ENCODE results near the gene ADAM23. TPM values are rescaled to one million over a fixed set of nuclear protein-coding genes. Genes with fewer than 3 reads are reported as not detected.

The ADAM23 gene
- total and polyA plus RNA-seq, 8 donors: 0.85 to 3.9 (median 1.4) TPM; not detected in 1

DNA sequence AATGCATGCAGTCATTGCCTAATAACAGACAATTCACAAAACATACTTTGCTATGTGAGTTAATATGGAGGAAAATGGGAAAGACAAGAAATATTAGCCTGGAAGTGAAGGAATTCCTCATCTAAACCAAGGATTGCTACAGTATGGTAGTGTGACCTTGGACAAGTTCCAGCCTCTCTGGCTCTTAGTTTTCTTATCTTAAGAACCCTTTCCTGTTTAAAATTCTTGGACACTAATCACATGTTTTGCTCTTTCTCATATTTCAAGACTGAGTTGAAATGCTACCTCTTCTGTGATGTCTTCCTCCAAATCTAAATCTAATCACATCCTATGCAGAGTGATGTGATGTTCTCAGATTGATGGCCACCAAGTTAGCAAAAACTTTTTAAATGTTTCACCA is 20.8 kb upstream of the ADAM23 start:
- Histone ChIP-seq H3K27ac (no peak overlapping the region), H3K9me3 (peaks cover 0 to 10% (median 2%) of the 10 kb centered on the region in 4 donors), H3K4me1 (no peaks in the 10 kb centered on the region), H3K36me3 (no peaks in the 10 kb centered on the region), H3K4me3 (no peak overlapping the region), H3K27me3 (peaks cover 0 to 6% (median 0%) of the 10 kb centered on the region in 3 donors)
- DNase-seq: no peak
- intact Hi-C loops (cut with DNase I; ENCODE audit: low total_unique reads): no loop called here
- TF ChIP-seq CTCF (IDR thresholded peaks at IDR 0.05): no peak
- TF ChIP-seq POLR2AphosphoS5 (IDR thresholded peaks at IDR 0.05): no peak
- no peak for TF ChIP-seq POLR2A (IDR thresholded peaks at IDR 0.05)
- TF ChIP-seq EP300 (IDR thresholded peaks at IDR 0.05): no peak

GRCh38 chr2:206423147-206423546 is 20.2 kb upstream of the ADAM23 start:
- Histone ChIP-seq H3K27me3 (peaks cover 0 to 2% (median 0%) of the 10 kb centered on the region in 3 donors), H3K9me3 (peaks cover 0 to 7% (median under 1%) of the 10 kb centered on the region in 4 donors), H3K4me1 (no peaks in the 10 kb centered on the region), H3K4me3 (no peak overlapping the region), H3K36me3 (no peaks in the 10 kb centered on the region), H3K27ac (no peak overlapping the region)
- no peak for DNase-seq
- 42 to 69% (median 55%) methylated on average over 2 of the region's 2 CpGs for WGBS, 5 donors
- intact Hi-C loops (cut with DNase I; ENCODE audit: low total_unique reads): no loop called here
- TF ChIP-seq POLR2A (IDR thresholded peaks at IDR 0.05): no peak
- TF ChIP-seq CTCF (IDR thresholded peaks at IDR 0.05): no peak
- no peak for TF ChIP-seq EP300 (IDR thresholded peaks at IDR 0.05)
- TF ChIP-seq POLR2AphosphoS5 (IDR thresholded peaks at IDR 0.05): no peak

GRCh38 chr2:206424134-206424533 is 19.2 kb upstream of the ADAM23 start:
- no peak for DNase-seq
- no peaks in the 10 kb centered on the region for H3K36me3 ChIP-seq
- no peaks in the 10 kb centered on the region for H3K9me3 ChIP-seq
- H3K4me3 ChIP-seq: no peak overlapping the region
- intact Hi-C loops (cut with DNase I; ENCODE audit: low total_unique reads): no loop called here
- no peak for TF ChIP-seq CTCF (IDR thresholded peaks at IDR 0.05)
- no peak for TF ChIP-seq POLR2AphosphoS5 (IDR thresholded peaks at IDR 0.05)
- no peak for TF ChIP-seq POLR2A (IDR thresholded peaks at IDR 0.05)
- no peak for TF ChIP-seq EP300 (IDR thresholded peaks at IDR 0.05)
- no peaks in the 10 kb centered on the region for H3K27me3 ChIP-seq
- WGBS, 5 donors: 52 to 62% (median 59%) methylated on average over 3 of the region's 3 CpGs
- H3K4me1 ChIP-seq: no peaks in the 10 kb centered on the region
- H3K27ac ChIP-seq: no peak overlapping the region

DNA sequence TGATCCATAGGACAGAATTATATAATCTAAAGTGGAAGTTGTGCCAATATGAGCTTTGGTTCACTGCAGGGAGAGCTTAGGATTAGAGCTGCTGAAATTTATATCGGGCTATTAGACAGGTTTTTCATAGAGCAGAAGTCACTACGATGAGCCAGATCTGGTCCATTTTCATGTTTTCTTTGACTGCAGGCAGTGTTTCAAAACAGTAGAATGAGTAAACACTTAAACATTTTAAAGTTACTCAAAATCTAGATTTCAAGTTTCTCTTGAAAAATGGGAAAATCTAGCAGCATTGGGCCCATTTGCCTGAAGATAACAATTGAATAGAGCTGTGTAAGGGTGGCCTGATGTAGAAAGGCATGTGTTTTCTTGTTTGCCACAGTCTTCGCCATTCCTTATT is 14.5 kb upstream of the ADAM23 start:
- Histone ChIP-seq H3K4me3 (no peak overlapping the region), H3K27ac (no peak overlapping the region), H3K36me3 (no peaks in the 10 kb centered on the region), H3K27me3 (no peaks in the 10 kb centered on the region), H3K4me1 (no peaks in the 10 kb centered on the region), H3K9me3 (no peaks in the 10 kb centered on the region)
- no peak for TF ChIP-seq POLR2A (IDR thresholded peaks at IDR 0.05)
- TF ChIP-seq CTCF (IDR thresholded peaks at IDR 0.05): no peak
- no peak for TF ChIP-seq EP300 (IDR thresholded peaks at IDR 0.05)
- TF ChIP-seq POLR2AphosphoS5 (IDR thresholded peaks at IDR 0.05): no peak
- WGBS, 5 donors: 88 to 94% (median 89%) methylated on average over 3 of the region's 3 CpGs
- intact Hi-C loops (cut with DNase I; ENCODE audit: low total_unique reads): no loop called here
- no peak for DNase-seq
